HG03025 (cell line): ENCODE data around the gene ADCK2.
"Not testable (repeated sequence)": the region's sequence is repeated elsewhere in the genome, so short reads cannot be mapped to it uniquely, and the experiment has no call there.

Experiments used
- ATAC-seq: cut with Tn5 transposase; IDR thresholded peaks from one replicate; pipeline ENCODE4 v1.9.1; 2021; ENCODE audit warnings: mild to moderate bottlenecking, moderate library complexity; ENCODE audit not compliant: unreplicated experiment, low FRiP score

Gene ADCK2

GRCh38 chr7:140672382-140673062 is at the start of gene ADCK2:
Gene ADCK2 (plus strand): TSS chr7:140672945. CDS start chr7:140673331, 386 bp downstream.
- ATAC-seq = peak; percentile 32

- no peak for ATAC-seq
Observed at GRCh38 chr7:140623980-140624379, 48.8 kb upstream of the ADCK2 start.

DNA sequence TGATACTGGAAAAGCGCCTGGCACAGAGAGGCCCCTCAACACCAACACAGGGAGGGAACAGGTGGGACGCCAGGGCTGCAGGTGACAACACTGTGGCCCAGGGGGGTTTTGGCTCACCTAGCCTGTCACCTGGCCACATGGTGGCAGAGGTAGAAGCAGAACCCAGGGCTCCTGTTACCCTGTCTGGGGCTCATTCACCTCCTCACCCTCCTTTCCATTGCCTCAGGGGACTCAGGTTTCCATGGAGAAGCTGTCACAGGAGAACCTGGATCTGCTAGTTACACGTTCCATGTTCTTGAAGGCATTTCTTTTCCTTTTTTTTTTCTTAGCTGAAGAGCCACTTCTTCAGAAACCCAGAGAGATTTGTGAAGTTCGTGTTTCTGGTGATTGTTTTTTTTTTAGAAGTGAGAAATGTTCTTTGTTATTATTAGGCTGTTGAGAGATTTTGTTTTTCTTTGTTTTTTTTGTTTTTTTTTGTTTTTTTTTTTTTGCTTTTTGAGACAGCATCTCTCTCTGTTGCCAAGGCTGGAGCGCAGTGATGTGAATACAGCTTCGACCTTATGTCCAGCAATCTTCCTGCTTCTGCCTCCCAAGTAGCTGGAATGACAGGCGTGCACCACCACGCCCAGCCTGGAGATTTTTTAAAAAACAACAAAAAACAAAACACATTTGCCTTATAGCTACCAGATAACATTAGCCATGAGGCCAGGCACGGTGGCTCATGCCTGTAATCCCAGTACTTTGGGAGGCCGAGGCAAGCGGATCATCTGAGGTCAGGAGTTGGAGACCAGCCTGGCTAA is 48.2 kb upstream of the ADCK2 start:
- ATAC-seq = no peak

GRCh38 chr7:140625192-140625558 is 47.6 kb upstream of the ADCK2 start:
- not testable (repeated sequence) for ATAC-seq

- no peak for ATAC-seq
Observed at GRCh38 chr7:140625908-140626868, 46.6 kb upstream of the ADCK2 start.

- ATAC-seq = no peak
Observed at GRCh38 chr7:140631021-140631420, 41.7 kb upstream of the ADCK2 start.

DNA sequence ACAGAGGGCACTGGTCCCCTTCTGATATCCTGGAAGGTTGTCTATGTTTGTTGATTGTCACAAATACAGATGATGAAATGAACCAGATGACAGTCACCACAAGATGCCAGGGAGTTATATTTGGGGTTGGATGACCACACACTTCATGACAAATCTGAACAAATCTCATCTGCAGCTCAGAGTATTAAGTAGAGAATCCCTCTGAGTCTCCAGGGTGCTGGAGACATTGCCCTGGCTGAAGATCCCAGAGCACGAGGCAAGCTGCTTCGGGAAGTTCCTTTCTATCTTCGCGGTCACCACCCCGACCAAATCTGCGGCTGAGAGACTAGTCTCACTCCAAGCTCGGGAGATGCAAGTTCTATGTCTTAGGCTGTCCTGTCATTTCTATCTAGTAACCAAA is 41.1 kb upstream of the ADCK2 start:
- ATAC-seq = no peak

- no peak for ATAC-seq
Observed at GRCh38 chr7:140635345-140635744, 37.4 kb upstream of the ADCK2 start.

GRCh38 chr7:140635816-140636215 is 36.9 kb upstream of the ADCK2 start:
- no peak for ATAC-seq

DNA sequence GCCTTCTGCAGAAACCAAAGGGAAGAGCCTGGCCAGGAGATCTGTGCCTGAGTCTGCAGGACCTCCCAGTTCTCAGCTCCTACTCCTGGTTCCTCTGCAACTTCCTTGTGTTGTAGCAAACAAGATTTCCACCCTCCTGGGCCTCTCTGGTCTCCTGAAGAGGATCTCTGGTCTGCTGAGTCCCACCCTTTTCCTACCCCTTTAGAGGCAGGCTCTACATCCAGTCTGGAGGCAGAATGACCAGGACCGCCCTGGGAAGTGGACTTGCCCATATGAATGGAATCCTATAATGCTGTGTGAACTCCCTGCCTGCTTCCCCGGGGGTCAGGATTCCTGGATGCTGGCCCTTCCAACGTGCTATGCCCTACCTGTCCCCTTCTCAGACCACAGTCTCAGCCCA is 35.3 kb upstream of the ADCK2 start:
- ATAC-seq = no peak

- ATAC-seq = no peak
Observed at GRCh38 chr7:140638173-140638791, 34.5 kb upstream of the ADCK2 start.

GRCh38 chr7:140639366-140640053 is 33.2 kb upstream of the ADCK2 start:
- ATAC-seq = no peak

- ATAC-seq = no peak
Observed at GRCh38 chr7:140640060-140640637, 32.6 kb upstream of the ADCK2 start.

DNA sequence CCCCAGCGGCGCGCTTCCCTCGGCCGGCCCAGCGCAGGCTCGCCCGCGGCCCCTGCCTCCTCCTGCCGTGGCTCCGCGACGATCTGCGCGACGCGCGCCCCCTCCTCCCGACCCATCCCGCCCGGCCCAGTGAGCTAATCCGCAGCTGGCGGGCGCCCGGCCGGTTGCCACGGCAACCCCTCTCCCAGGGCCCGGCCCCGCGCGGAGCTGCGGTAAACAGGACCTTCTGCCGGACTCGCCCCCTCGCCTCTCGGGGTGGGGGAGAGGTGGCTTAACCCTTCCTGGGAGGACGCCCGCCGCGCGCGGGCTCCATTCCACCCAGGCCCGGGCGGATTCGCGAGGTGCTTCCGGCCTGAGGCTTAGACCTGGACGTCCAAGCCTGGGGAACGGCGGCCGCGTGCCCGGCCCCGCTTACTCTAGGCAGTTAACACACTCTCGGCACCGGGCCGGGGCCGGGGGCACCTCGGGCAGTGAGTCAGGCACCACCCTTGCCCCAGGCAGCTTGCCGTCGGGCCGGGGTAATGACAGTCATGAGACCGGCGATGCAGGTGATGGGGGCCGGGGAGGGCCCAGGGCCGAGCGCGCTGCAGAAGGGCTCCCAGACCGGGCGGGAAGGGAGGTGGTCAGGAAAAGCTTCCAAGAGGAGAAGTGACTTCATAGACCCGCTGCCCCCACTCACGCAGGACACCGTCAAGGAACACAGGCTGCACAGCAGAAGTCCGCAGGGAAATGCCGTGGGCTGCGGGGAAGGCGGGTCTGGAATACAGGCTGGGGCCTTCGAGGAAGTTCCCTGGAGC is 31.8 kb upstream of the ADCK2 start, which contains the start of gene DENND2A:
Gene DENND2A (minus strand): TSS at position 87 of the 797 bp plus-strand sequence. CDS start 38,416 bp downstream, outside the sequence.
- ATAC-seq = no peak

DNA sequence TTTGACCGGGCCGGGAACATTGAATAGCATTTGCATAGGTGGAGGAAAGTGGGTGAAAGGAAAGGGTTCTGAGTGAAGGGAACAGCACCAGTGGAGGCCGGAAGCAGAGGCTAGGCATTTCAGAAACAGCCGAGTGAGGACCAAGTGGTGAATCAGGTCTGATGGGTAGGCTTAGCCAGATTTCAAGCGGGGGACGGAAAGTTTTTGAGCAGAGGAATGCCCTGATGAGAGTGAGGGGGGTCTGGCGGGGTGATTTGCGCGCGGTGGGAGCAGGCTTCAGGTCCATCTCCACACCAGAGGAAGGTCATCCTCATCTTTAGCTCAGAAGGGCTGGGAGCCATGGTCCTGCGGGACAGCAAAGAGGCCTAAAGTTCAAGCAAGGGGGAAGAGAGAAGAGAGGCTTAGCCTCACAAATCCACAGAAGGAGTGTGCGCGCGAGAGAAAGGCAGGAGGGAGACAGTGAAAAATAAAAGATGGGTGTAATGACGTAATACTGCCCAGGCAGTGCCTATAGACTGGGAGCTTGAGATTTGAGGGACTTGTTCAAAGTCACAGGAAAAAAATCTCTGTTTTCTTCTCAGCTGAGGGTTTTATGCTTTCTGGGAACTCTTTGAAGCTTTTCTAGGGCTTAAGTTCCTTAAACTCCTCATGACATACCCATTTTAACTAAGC is 31.1 kb upstream of the ADCK2 start:
- no peak for ATAC-seq

GRCh38 chr7:140643416-140643815 is 29.3 kb upstream of the ADCK2 start:
- ATAC-seq = no peak

DNA sequence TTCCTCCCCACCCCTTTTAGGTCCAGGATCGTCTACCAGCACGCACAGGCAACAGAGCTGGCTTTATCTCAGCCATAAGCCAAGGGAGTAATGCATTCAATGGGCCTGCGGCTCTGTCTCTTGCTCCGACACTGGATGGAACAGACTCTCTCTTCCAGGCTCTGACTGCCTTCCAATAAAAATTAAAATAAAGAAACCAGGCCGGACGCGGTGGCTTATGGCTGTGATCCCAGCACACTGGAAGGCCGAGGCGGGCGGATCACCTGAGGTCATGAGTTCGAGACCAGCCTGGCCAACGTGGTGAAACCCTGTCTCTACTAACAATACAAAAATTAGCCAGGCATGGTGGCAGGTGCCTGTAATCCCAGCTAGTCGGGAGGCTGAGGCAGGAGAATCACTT is 28.0 kb upstream of the ADCK2 start:
- not testable (repeated sequence) for ATAC-seq
